Measurements from ENCODE around the gene PBOV1. TPM values are rescaled to one million over a fixed set of nuclear protein-coding genes. Genes with fewer than 3 reads are reported as not detected.

PBOV1 gene
- total RNA-seq, 1 experiment from 2014 or later = not detected

- Histone ChIP-seq H3K9me3 (ENCODE audit: insufficient read depth, low read depth) (no peaks in the 10 kb centered on the region), H3K4me2 (no peak overlapping the region), H4K20me1 (ENCODE audit: insufficient read depth) (no peaks in the 10 kb centered on the region), H3K27ac (no peak overlapping the region), H3F3A (ENCODE audit: insufficient read depth, low read depth) (no peaks in the 10 kb centered on the region), H3K36me3 (ENCODE audit: low read depth) (peaks cover 15% of the 10 kb centered on the region; the same call in 1 of the 2 replicates), H3K27me3 (ENCODE audit: insufficient read depth, low read depth) (no peaks in the 10 kb centered on the region), H3K4me3 (no peak overlapping the region), H3K79me2 (ENCODE audit: low read depth) (no peaks in the 10 kb centered on the region), H3K9me2 (ENCODE audit: insufficient read depth) (no peaks in the 10 kb centered on the region), H3K4me1 (replicated peaks; ENCODE audit: insufficient read depth) (no peaks in the 10 kb centered on the region), H2AFZ (no peak overlapping the region)
- no peak for DNase-seq
- POLR2A ChIA-PET (ENCODE audit: unreplicated experiment) = no interaction called here
- CTCF ChIA-PET = interaction anchor here (0.6 kb wide), 1 partner anchor 22 kb away, joined by 3 read pairs; no protein-coding TSS in a partner anchor
- TF ChIP-seq EZH2 (IDR thresholded peaks at IDR 0.05; ENCODE audit: low read depth) (no peak), CTCF (conservative IDR thresholded peaks at IDR 0.05) (no peak)
- intact Hi-C loops (cut with micrococcal nuclease; ENCODE audit: unreplicated experiment) = no loop called here
- BruUV-seq (replicated peaks) = no TSS peak
Observed at GRCh38 chr6:138253731-138254130, 35.4 kb upstream of the PBOV1 start.

GRCh38 chr6:138250513-138251247 lies 32.4 kb upstream of the PBOV1 start:
- Histone ChIP-seq H3K27ac (no peak overlapping the region), H3K4me1 (replicated peaks; ENCODE audit: insufficient read depth) (no peaks in the 10 kb centered on the region), H3K79me2 (ENCODE audit: low read depth) (no peaks in the 10 kb centered on the region), H3K9me3 (ENCODE audit: insufficient read depth, low read depth) (no peaks in the 10 kb centered on the region), H4K20me1 (ENCODE audit: insufficient read depth) (no peaks in the 10 kb centered on the region), H3K9me2 (ENCODE audit: insufficient read depth) (no peaks in the 10 kb centered on the region), H3K4me2 (no peak overlapping the region), H3K36me3 (ENCODE audit: low read depth) (peaks cover 11% of the 10 kb centered on the region; the same call in 1 of the 2 replicates), H3K27me3 (ENCODE audit: insufficient read depth, low read depth) (no peaks in the 10 kb centered on the region), H3K4me3 (no peak overlapping the region), H2AFZ (no peak overlapping the region), H3F3A (ENCODE audit: insufficient read depth, low read depth) (no peaks in the 10 kb centered on the region)
- no peak for DNase-seq
- BruUV-seq (replicated peaks) = no TSS peak
- POLR2A ChIA-PET (ENCODE audit: unreplicated experiment) = interaction anchor here (0.6 kb wide), 1 partner anchor 9 kb away, joined by 3 read pairs; no protein-coding TSS in a partner anchor
- CTCF ChIA-PET = no interaction called here
- no peak for TF ChIP-seq EZH2 (IDR thresholded peaks at IDR 0.05; ENCODE audit: low read depth)
- no peak for TF ChIP-seq CTCF (conservative IDR thresholded peaks at IDR 0.05)
- intact Hi-C loops (cut with micrococcal nuclease; ENCODE audit: unreplicated experiment) = no loop called here

GRCh38 chr6:138250053-138250452 lies 31.8 kb upstream of the PBOV1 start:
- H3K4me1 ChIP-seq (replicated peaks; ENCODE audit: insufficient read depth) = no peaks in the 10 kb centered on the region
- CTCF ChIA-PET = no interaction called here
- BruUV-seq (replicated peaks) = no TSS peak
- H3K36me3 ChIP-seq (ENCODE audit: low read depth) = peaks cover 11% of the 10 kb centered on the region; the same call in 1 of the 2 replicates
- H4K20me1 ChIP-seq (ENCODE audit: insufficient read depth) = no peaks in the 10 kb centered on the region
- no peak for TF ChIP-seq EZH2 (IDR thresholded peaks at IDR 0.05; ENCODE audit: low read depth)
- no peak for TF ChIP-seq CTCF (conservative IDR thresholded peaks at IDR 0.05)
- no peak overlapping the region for H3K4me2 ChIP-seq
- no peak overlapping the region for H3K4me3 ChIP-seq
- H3K27me3 ChIP-seq (ENCODE audit: insufficient read depth, low read depth) = no peaks in the 10 kb centered on the region
- no peaks in the 10 kb centered on the region for H3F3A ChIP-seq (ENCODE audit: insufficient read depth, low read depth)
- DNase-seq = no peak
- no peaks in the 10 kb centered on the region for H3K9me3 ChIP-seq (ENCODE audit: insufficient read depth, low read depth)
- H3K9me2 ChIP-seq (ENCODE audit: insufficient read depth) = no peaks in the 10 kb centered on the region
- H2AFZ ChIP-seq = no peak overlapping the region
- POLR2A ChIA-PET (ENCODE audit: unreplicated experiment) = interaction anchor here (0.6 kb wide), 1 partner anchor 9 kb away, joined by 3 read pairs; no protein-coding TSS in a partner anchor
- intact Hi-C loops (cut with micrococcal nuclease; ENCODE audit: unreplicated experiment) = no loop called here
- H3K27ac ChIP-seq = no peak overlapping the region
- no peaks in the 10 kb centered on the region for H3K79me2 ChIP-seq (ENCODE audit: low read depth)
